Parathyroid adenoma (tissue), 2 donors: ENCODE results near the gene INKA1.

Source experiments
- H2AFZ ChIP-seq: fragments of 300-600 bp; sonication (generic); one replicate; pipeline ENCODE4 v1.7.0; 2017; ENCODE audit warnings: antibody characterized with exemption, mild to moderate bottlenecking
- H3K27ac ChIP-seq: fragments of 300-600 bp; sonication (generic); one replicate; pipeline ENCODE4 v1.7.0; 2017
- H3K27me3 ChIP-seq: fragments of 300-600 bp; sonication (generic); one replicate; pipeline ENCODE4 v1.7.0; 2017; ENCODE audit warnings: low read length; ENCODE audit not compliant: control insufficient read depth, insufficient read depth
- H3K36me3 ChIP-seq: fragments of 300-600 bp; sonication (generic); one replicate; pipeline ENCODE4 v1.7.0; 2017; ENCODE audit warnings: low read length; ENCODE audit not compliant: control insufficient read depth, insufficient read depth
- H3K4me1 ChIP-seq: fragments of 300-600 bp; sonication (generic); one replicate; pipeline ENCODE4 v1.7.0; 2017; ENCODE audit warnings: control low read depth
- H3K4me2 ChIP-seq: fragments of 300-600 bp; sonication (generic); one replicate; pipeline ENCODE4 v1.7.0; 2017; ENCODE audit warnings: low read length
- H3K4me3 ChIP-seq: fragments of 300-600 bp; sonication (generic); one replicate; pipeline ENCODE4 v1.7.0; 2017; ENCODE audit warnings: low read depth, low read length
- H3K79me2 ChIP-seq: fragments of 300-600 bp; sonication (generic); one replicate; pipeline ENCODE4 v1.7.0; 2017; ENCODE audit warnings: control low read depth
- H3K9ac ChIP-seq: fragments of 300-600 bp; sonication (generic); one replicate; pipeline ENCODE4 v1.7.0; 2017; ENCODE audit warnings: mild to moderate bottlenecking
- H3K9me3 ChIP-seq: fragments of 300-600 bp; sonication (generic); one replicate; pipeline ENCODE4 v1.7.0; 2017; ENCODE audit warnings: low read length; ENCODE audit not compliant: control insufficient read depth
- CTCF ChIP-seq: fragments of 300-600 bp; sonication (generic); IDR thresholded peaks from one replicate; pipeline ENCODE4 v1.7.0; 2017; ENCODE audit warnings: antibody characterized with exemption, mild to moderate bottlenecking
- donor health status: primary hyperparathyroidism.

INKA1 gene

GRCh38 chr3:49761661-49762060, 41.4 kb upstream of the INKA1 start:
- H3K9ac ChIP-seq, result no peak overlapping the region
- H2AFZ ChIP-seq, result no peak overlapping the region
- no peaks in the 10 kb centered on the region for H3K27me3 ChIP-seq
- no peak for TF ChIP-seq CTCF
- H3K4me3 ChIP-seq, result no peak overlapping the region
- H3K79me2 ChIP-seq, result peaks cover 52% of the 10 kb centered on the region
- H3K9me3 ChIP-seq, result no peaks in the 10 kb centered on the region
- H3K27ac ChIP-seq, result no peak overlapping the region
- H3K4me1 ChIP-seq, result peaks cover 9% of the 10 kb centered on the region
- no peaks in the 10 kb centered on the region for H3K36me3 ChIP-seq
- no peak overlapping the region for H3K4me2 ChIP-seq

DNA sequence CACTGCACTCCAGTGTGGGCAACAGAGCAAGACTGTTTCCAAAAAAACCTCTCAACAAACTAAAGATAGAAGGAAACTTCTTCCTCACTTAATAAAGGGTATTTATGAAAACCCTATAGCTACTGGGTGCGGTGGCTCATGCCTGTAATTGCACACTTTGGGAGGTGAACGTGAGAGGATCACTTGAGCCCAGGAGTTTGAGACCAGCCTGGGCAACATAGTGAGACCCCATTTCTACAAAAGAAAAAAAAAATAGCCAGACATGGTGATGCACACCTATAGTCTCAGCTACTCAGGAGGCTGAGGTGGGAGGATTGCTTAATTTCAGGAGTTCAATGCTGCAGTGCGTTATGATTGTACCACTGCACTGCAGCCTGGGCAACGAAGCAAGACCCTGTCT, 39.1 kb upstream of the INKA1 start:
- Histone ChIP-seq H3K79me2 (peaks cover 44% of the 10 kb centered on the region), H3K27ac (no peak overlapping the region), H3K36me3 (no peaks in the 10 kb centered on the region), H3K9ac (no peak overlapping the region), H3K4me3 (no peak overlapping the region), H3K4me2 (no peak overlapping the region), H3K27me3 (no peaks in the 10 kb centered on the region), H3K4me1 (peaks cover 4% of the 10 kb centered on the region), H2AFZ (no peak overlapping the region), H3K9me3 (no peaks in the 10 kb centered on the region)
- TF ChIP-seq CTCF, result no peak

- Histone ChIP-seq H3K27ac (no peak overlapping the region), H3K9me3 (no peaks in the 10 kb centered on the region), H2AFZ (no peak overlapping the region), H3K4me3 (no peak overlapping the region), H3K79me2 (peaks cover 49% of the 10 kb centered on the region), H3K27me3 (no peaks in the 10 kb centered on the region), H3K9ac (no peak overlapping the region), H3K36me3 (no peaks in the 10 kb centered on the region), H3K4me1 (no peaks in the 10 kb centered on the region), H3K4me2 (no peak overlapping the region)
- TF ChIP-seq CTCF, result no peak
Observed at GRCh38 chr3:49769286-49769915, 33.7 kb upstream of the INKA1 start.

DNA sequence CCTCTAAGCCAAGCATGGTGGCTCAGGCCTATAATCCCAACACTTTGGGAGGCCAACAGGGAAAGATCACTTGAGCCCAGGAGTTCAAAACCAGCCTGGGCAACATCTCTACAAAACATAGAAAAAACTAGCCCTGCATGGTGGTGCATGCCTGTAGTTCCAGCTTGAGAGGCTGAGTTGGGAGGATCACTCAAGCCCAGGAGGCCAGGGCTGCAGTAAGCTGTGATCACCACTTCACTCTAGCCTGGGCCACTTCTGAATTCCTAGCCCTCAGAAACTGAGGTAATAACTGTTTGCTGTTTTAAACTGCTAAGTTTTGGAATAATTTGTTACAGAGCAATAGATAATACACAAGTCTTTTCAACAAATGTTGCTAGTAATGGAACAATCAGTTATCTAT, 33.1 kb upstream of the INKA1 start:
- Histone ChIP-seq H3K36me3 (no peaks in the 10 kb centered on the region), H3K4me3 (no peak overlapping the region), H3K79me2 (peaks cover 48% of the 10 kb centered on the region), H3K9me3 (no peaks in the 10 kb centered on the region), H3K27ac (no peak overlapping the region), H3K4me2 (no peak overlapping the region), H3K9ac (no peak overlapping the region), H3K4me1 (no peaks in the 10 kb centered on the region), H3K27me3 (no peaks in the 10 kb centered on the region), H2AFZ (no peak overlapping the region)
- no peak for TF ChIP-seq CTCF

- H3K36me3 ChIP-seq, result no peaks in the 10 kb centered on the region
- no peaks in the 10 kb centered on the region for H3K27me3 ChIP-seq
- no peak overlapping the region for H3K4me2 ChIP-seq
- H2AFZ ChIP-seq, result no peak overlapping the region
- H3K27ac ChIP-seq, result no peak overlapping the region
- TF ChIP-seq CTCF, result no peak
- no peak overlapping the region for H3K4me3 ChIP-seq
- no peaks in the 10 kb centered on the region for H3K9me3 ChIP-seq
- H3K9ac ChIP-seq, result no peak overlapping the region
- H3K79me2 ChIP-seq, result peaks cover 43% of the 10 kb centered on the region
- no peaks in the 10 kb centered on the region for H3K4me1 ChIP-seq
Observed at GRCh38 chr3:49771340-49771938, 31.6 kb upstream of the INKA1 start.
